T-helper 22 cell (primary cell): ENCODE data around the gene PAIP2B.

Experiments
- DNase-seq: peaks from one replicate; pipeline ENCODE4 v3.0.0-alpha.2; 2020; ENCODE audit warnings: low read depth

PAIP2B gene

DNA sequence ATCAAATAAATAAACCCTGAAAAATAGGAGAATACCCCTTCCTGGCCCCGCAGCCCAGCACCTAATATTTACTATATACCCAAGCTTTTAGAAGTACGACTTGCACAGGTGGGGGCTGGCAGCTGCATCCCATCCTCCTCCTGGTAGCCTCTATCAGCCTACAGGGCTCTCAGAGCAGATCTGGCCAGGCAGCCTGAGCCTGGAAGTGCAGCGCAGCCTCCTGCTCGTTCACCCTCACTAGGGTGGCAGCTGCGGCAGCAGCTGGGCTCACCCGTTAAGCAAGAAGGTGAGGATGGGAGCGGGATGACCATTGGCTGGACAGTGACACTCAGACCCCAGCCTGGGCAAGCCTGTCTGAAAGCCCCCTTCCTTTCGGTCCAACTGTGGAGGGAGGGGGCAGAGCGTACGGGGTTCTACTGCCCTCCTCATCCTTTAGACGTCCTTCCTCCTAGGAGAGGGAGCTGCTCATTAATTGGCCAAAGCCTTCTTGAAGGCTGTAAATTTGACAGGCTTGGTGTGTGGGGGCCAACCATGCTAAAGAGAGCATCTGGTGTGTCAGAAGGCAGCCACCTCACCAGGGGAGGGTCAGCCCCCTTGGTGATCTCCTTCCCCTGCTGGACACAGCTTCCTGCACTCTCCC, 73.2 kb downstream of the PAIP2B start:
- no peak for DNase-seq

DNA sequence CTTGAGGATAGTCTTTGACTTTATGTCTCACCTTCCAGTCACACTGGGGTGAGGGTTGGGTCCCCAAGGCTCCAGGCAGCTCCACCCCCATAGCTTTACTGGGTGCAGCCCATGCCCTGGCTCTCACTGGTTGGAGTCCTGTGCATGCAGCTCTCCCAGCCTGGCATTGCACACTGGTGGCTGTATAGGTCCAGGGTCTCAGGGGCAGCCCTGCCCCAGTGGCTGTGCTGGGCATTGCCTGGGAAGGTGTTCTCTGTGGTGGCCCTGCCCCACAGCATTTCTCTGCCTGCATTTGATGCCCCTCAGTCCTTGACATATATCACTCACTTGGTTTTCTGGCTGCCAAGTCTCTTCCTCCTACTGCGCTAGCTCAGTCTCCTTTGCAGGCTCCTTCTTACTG, 75.3 kb downstream of the PAIP2B start:
- no peak for DNase-seq

DNA sequence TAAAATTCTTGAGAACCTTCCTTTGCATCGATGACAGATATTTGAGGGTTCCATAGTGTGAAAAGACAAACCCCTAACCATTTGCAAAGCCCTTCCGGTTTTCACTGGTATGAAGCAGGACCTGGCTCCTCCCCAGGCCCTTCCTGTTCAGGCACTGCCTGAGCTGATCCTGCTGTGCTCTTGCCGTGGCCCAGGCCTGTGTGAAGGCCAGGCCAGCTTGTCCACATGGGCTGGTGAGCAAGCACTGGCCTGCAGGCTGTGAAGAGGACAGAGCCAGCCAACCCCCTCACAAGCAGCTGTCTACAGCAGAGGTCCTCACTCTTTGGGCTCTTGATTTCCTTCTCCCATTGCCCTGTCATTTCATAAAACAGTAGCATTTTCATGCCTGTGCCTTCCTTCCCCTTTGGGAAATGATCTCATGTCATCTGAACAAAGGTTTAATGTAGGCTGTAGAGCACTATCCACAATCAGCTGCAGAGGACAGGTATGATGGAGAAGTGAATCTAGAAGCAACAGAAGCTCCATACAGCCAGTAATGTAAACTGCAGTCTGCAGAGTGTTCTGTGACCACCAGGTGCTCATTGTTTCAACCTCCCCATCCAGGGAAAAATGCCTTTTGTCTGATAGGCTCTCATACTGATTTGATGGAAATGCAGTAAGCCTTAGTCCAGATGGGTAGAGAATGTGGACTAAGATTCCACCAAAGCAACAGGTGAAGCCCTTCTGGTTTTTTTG, 76.7 kb downstream of the PAIP2B start:
- no peak for DNase-seq

DNA sequence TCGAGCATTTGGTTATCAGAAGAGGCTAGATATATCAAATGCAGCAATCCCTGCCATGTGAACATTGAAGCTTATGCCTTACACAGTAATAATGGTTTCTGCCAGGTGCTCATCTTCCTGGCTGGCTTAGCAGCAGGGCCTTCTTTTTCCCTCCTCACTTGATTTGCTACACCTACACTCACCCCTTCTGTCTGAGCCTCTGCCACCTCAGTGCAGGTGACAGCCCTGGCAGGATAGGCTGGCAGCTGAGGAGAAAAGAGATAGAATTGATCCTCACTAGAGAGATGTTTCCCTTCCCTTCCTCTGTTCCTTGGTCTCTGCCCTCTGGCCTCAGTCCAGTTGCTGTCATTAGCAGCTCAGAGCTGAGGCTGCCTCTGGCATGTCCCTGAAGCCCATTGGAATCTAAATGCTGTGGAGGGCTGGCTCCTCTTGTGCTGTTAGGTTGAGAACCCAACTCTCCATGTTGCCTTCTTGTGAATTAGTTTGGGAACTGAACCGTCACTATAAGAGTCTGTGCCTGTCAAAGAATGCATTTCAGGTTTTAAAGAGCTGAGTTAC, 78.3 kb downstream of the PAIP2B start:
- DNase-seq = no peak

DNA sequence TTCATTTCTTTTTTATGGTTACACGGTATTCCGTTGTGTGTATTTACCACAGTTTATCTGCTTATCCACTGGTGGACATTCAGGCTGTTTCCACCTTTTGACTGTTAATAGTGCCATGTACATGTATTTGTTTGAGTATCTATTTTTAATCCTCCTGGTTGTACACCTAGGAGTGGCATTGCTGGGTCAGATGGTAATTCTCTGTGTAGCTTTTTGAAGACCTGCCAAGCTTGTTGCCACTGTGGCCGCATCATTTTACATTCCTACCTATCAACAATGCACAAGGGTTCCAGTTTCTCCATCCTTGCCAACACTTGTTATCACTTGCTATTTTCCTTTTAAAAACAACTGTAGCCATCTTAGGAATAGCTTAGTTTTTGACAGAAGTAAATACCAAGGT, 83.1 kb downstream of the PAIP2B start:
- no peak for DNase-seq

DNA sequence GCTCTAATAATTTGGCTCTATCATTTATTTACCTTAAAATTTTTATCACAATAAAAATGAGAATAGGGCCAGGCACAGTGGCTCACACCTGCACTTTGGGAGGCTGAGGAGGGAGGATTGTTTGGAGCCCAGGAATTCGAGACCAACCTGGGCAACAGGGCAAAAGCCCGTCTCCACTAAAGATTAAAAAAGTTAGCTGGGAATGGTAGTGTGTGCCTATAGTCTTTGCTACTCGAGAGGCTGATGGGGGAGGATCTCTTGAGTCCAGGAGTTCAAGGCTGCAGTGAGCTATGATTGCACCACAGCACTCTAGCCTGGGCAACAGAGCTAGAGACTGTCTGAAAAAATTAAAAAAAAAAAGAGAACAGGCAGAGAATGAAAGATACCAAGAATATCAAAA, 90.7 kb downstream of the PAIP2B start:
- DNase-seq = no peak

DNA sequence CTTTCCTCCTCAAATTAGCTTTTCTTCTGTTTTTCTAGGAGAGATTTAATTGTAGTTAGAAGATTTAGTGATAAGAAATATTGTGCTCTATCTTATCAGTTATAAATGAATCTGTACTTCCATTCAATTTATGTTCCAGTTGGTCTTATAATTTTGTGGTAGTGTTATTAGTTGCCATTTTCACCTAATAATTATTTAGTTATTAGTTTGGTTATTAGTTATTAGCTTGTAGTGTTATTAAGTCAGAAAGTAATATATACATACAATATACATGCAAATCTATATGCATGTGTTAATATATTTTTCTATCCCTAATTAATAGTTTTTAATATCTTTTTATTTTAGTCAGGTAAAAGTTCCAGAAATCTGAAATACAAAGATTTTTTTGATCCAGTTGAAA, 93.3 kb downstream of the PAIP2B start:
- no peak for DNase-seq
